Testis (tissue), 2 donors: ENCODE results near the gene CAMTA1.

Experiments
- POLR2A ChIP-seq: fragments of 450-650 bp; IDR thresholded peaks from one replicate; pipeline ENCODE4 v1.6.1; 2017; ENCODE audit warnings: antibody characterized with exemption, mild to moderate bottlenecking, moderate library complexity
- TF ChIP-seq, protein P1 (sequence below), 3 experiments: fragments of 450-650 bp in 2 of 3; fragments of 200-600 bp in 1 of 3; sonication (generic) in 1 of 3; IDR thresholded peaks; one replicate each; pipeline ENCODE4 v1.5.1; 2016 to 2019; ENCODE audit warnings: antibody characterized with exemption in 3 of 3, mild to moderate bottlenecking in 2 of 3, moderate library complexity in 1 of 3

DNA sequence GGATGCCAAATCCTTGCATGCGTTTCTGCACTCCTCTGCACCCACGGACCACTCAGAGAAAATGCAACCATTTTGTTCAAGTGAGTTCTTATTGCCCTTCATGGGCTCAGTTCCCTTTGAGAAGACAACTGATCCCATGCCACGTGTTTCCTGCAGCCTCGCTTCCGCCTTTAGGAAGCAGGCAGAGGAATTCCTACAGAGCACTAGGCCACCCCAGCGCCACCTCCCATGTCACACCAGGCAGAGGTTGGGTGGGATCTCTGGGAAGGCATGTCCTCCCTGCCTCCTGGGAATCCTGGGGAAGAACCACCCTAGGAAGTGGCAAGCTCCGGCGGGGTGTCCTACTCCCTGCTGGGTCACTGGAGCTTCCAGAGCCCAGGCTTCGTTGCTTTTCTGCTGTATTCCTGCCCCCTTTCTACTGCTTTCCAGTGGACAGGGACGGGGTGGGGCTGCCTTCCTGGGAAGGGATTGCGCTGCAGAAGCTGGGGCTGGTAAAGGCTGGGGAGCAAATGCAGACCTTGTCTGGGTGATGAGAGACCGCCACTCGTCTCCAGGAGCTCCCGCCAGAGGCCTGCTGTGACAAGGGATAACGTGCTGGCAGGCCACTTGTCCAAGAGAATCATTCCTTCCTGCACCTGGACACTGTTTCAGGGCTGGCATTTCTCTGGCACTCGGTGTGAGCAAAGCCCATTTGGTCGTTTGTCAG, 507.6 kb downstream of the CAMTA1 start:
- TF ChIP-seq POLR2A: no peak
- TF ChIP-seq, protein P1, sequence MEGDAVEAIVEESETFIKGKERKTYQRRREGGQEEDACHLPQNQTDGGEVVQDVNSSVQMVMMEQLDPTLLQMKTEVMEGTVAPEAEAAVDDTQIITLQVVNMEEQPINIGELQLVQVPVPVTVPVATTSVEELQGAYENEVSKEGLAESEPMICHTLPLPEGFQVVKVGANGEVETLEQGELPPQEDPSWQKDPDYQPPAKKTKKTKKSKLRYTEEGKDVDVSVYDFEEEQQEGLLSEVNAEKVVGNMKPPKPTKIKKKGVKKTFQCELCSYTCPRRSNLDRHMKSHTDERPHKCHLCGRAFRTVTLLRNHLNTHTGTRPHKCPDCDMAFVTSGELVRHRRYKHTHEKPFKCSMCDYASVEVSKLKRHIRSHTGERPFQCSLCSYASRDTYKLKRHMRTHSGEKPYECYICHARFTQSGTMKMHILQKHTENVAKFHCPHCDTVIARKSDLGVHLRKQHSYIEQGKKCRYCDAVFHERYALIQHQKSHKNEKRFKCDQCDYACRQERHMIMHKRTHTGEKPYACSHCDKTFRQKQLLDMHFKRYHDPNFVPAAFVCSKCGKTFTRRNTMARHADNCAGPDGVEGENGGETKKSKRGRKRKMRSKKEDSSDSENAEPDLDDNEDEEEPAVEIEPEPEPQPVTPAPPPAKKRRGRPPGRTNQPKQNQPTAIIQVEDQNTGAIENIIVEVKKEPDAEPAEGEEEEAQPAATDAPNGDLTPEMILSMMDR (IDR thresholded peaks at IDR 0.05): no peak
